NCI-H524 treated with DMSO at 0.1 percent for 48 hours (cell line): ENCODE measurements around the gene BBS9.

ENCODE experiments used
- DNase-seq: peaks from one replicate; lab custom pipeline; 2025; lab: John Stamatoyannopoulos, UW

BBS9 gene

GRCh38 chr7:33357846-33358245 lies 228.5 kb downstream of the BBS9 start:
- DNase-seq = no peak

- DNase-seq = no peak
Observed at GRCh38 chr7:33369888-33370287, 240.5 kb downstream of the BBS9 start.

- no peak for DNase-seq
Observed at GRCh38 chr7:33373195-33373594, 243.8 kb downstream of the BBS9 start.

GRCh38 chr7:33379891-33380525 lies 250.6 kb downstream of the BBS9 start:
- no peak for DNase-seq

- DNase-seq = no peak
Observed at GRCh38 chr7:33388332-33388731, 259.0 kb downstream of the BBS9 start.

- peak; percentile 93 for DNase-seq
Observed at GRCh38 chr7:33392148-33392547, 262.8 kb downstream of the BBS9 start.

- no peak for DNase-seq
Observed at GRCh38 chr7:33393770-33394169, 264.4 kb downstream of the BBS9 start.

GRCh38 chr7:33395340-33395739 lies 266.0 kb downstream of the BBS9 start:
- peak; percentile 65 for DNase-seq

- DNase-seq = peak; percentile 57
Observed at GRCh38 chr7:33399528-33400213, 270.3 kb downstream of the BBS9 start.

- no peak for DNase-seq
Observed at GRCh38 chr7:33400214-33400538, 270.8 kb downstream of the BBS9 start.

- DNase-seq = no peak
Observed at GRCh38 chr7:33410266-33410665, 280.9 kb downstream of the BBS9 start.

- DNase-seq = no peak
Observed at GRCh38 chr7:33411020-33411419, 281.7 kb downstream of the BBS9 start.

GRCh38 chr7:33412331-33412730 lies 283.0 kb downstream of the BBS9 start:
- DNase-seq = no peak

GRCh38 chr7:33418251-33418701 lies 288.9 kb downstream of the BBS9 start:
- no peak for DNase-seq

- DNase-seq = no peak
Observed at GRCh38 chr7:33420311-33420940, 291.1 kb downstream of the BBS9 start.

GRCh38 chr7:33421429-33421828 lies 292.1 kb downstream of the BBS9 start:
- no peak for DNase-seq

- DNase-seq = no peak
Observed at GRCh38 chr7:33422141-33422540, 292.8 kb downstream of the BBS9 start.

GRCh38 chr7:33422825-33423645 lies 293.7 kb downstream of the BBS9 start:
- DNase-seq = no peak

GRCh38 chr7:33423646-33424020 lies 294.3 kb downstream of the BBS9 start:
- no peak for DNase-seq

GRCh38 chr7:33425395-33425794 lies 296.0 kb downstream of the BBS9 start:
- DNase-seq = no peak

- DNase-seq = no peak
Observed at GRCh38 chr7:33425929-33426678, 296.7 kb downstream of the BBS9 start.

GRCh38 chr7:33428415-33428814 lies 299.1 kb downstream of the BBS9 start:
- DNase-seq = no peak
